GM12878 (cell line): ENCODE results near the gene UNC5B. TPM values are rescaled to one million over a fixed set of nuclear protein-coding genes. Genes with fewer than 3 reads are reported as not detected.

Experiments used
- ATAC-seq: fragments of 200-7000 bp; cut with Tn5 transposase; 3 replicates; pipeline ENCODE4 v1.9.1; 2020; ENCODE audit warnings: mild to moderate bottlenecking, moderate library complexity
- BruUV-seq: library from RNA; stranded (reverse); fragments of 400-500 nt; replicated peaks from 2 replicates; lab custom pipeline; 2021; lab: Mats Ljungman, UMichigan
- CTCF ChIA-PET: fragments of 300-600 bp; sonication (Branson Sonifier 250); formaldehyde crosslinking; extraction: SDS; loops from one replicate; lab custom pipeline; 2021; ENCODE audit warnings: inconsistent platforms; lab: Yijun Ruan, JAX
- POLR2A ChIA-PET: fragments of 350-600 bp; formaldehyde crosslinking; extraction: SDS; loops from one replicate; lab custom pipeline; 2021; ENCODE audit warnings: inconsistent platforms; lab: Charles Lee
- RAD21 ChIA-PET: fragments of 300-600 bp; sonication (Branson Sonifier 250); formaldehyde crosslinking; loops from one replicate; lab custom pipeline; 2023; ENCODE audit warnings: antibody characterized with exemption; ENCODE audit not compliant: unreplicated experiment; lab: Charles Lee
- SMC1A ChIA-PET: fragments of 300-600 bp; sonication (Branson Sonifier 250); formaldehyde crosslinking; loops from one replicate; lab custom pipeline; 2023; ENCODE audit not compliant: unreplicated experiment, uncharacterized antibody; lab: Charles Lee
- DNase-seq: peaks from one replicate; pipeline ENCODE4 v3.0.0-alpha.2; 2011; ENCODE audit warnings: low read depth, low spot score
- FAIRE-seq: peaks from 3 replicates; lab custom pipeline; 2011; peaks lifted over from hg19 to GRCh38; lab: Jason Lieb, UNC
- H2AFZ ChIP-seq: 2 replicates; pipeline ENCODE4 v1.6.0; 2011; ENCODE audit warnings: low read depth, low read length, control low read depth; ENCODE audit not compliant: control insufficient read depth
- H3K27ac ChIP-seq: 2 replicates; pipeline ENCODE4 v1.5.1; 2011; ENCODE audit warnings: control low read depth; ENCODE audit not compliant: control insufficient read depth, insufficient read depth
- H3K27me3 ChIP-seq, 2 experiments: replicated peaks in 1 of 2; 2 replicates each; pipeline versions ENCODE4 v1.6.0 to v1.6.1; 2011; ENCODE audit warnings: low read length in 1 of 2; ENCODE audit not compliant: control insufficient read depth in 2 of 2, insufficient read depth in 2 of 2
- H3K36me3 ChIP-seq, 2 experiments: 2 replicates each; pipeline ENCODE4 v1.5.1; 2011; ENCODE audit warnings: low read length in 1 of 2; ENCODE audit not compliant: control insufficient read depth in 2 of 2, insufficient read depth in 2 of 2
- H3K4me1 ChIP-seq: 2 replicates; pipeline ENCODE4 v1.6.1; 2011; ENCODE audit warnings: mild to moderate bottlenecking, low read length, moderate library complexity, mixed read lengths; ENCODE audit not compliant: control insufficient read depth, insufficient read depth
- H3K4me2 ChIP-seq: 2 replicates; pipeline ENCODE4 v1.6.0; 2011; ENCODE audit warnings: control low read depth; ENCODE audit not compliant: control insufficient read depth, insufficient read depth
- H3K4me3 ChIP-seq: fragments of 200-600 bp; sonication (generic); 2 replicates; pipeline ENCODE4 v1.5.1; 2016
- H3K79me2 ChIP-seq: 2 replicates; pipeline ENCODE4 v1.6.0; 2011; ENCODE audit warnings: low read length; ENCODE audit not compliant: control insufficient read depth, insufficient read depth
- H3K9ac ChIP-seq: 2 replicates; pipeline ENCODE4 v1.8.0; 2011; ENCODE audit warnings: low read length, control low read depth, mixed read lengths; ENCODE audit not compliant: control insufficient read depth, insufficient read depth
- H3K9me3 ChIP-seq: replicated peaks from 3 replicates; pipeline ENCODE4 v1.5.1; 2011; ENCODE audit warnings: mild to moderate bottlenecking, low read length; ENCODE audit not compliant: control insufficient read depth, insufficient read depth
- H4K20me1 ChIP-seq: 2 replicates; pipeline ENCODE4 v1.6.0; 2011; ENCODE audit not compliant: control insufficient read depth, insufficient read depth
- BCLAF1 ChIP-seq: fragments of 450-650 bp; IDR thresholded peaks from 2 replicates; pipeline ENCODE4 v1.6.1; 2017; ENCODE audit warnings: antibody characterized with exemption, mild to moderate bottlenecking, moderate library complexity
- BHLHE40 ChIP-seq, 2 experiments: fragments of 450-650 bp in 1 of 2; IDR thresholded peaks; 2 replicates each; pipeline ENCODE4 v1.6.1; 2011 to 2017; ENCODE audit warnings: low read depth in 2 of 2, borderline replicate concordance in 1 of 2, improper control_type of control experiment in 1 of 2, low read length in 1 of 2, mild to moderate bottlenecking in 1 of 2
- EGR1 ChIP-seq, 2 experiments: IDR thresholded peaks; 1 replicate in 1 of 2; 2 replicates in 1 of 2; pipeline ENCODE4 v1.6.1; 2011 to 2012; ENCODE audit warnings: low read depth in 2 of 2, low read length in 2 of 2, borderline replicate concordance in 1 of 2, mild to moderate bottlenecking in 1 of 2, moderate library complexity in 1 of 2
- FOS ChIP-seq: IDR thresholded peaks from 3 replicates; pipeline ENCODE4 v1.6.1; 2011; ENCODE audit warnings: borderline replicate concordance; ENCODE audit not compliant: insufficient read length; ENCODE audit errors: extremely low read depth
- HSF1 ChIP-seq: fragments of 150-350 bp; IDR thresholded peaks from 2 replicates; pipeline ENCODE4 v1.6.1; 2014; ENCODE audit warnings: mild to moderate bottlenecking, low read depth, low read length
- KAT2A ChIP-seq: conservative IDR thresholded peaks from 2 replicates; pipeline ENCODE4 v1.6.1; 2011; ENCODE audit warnings: low read depth, low read length; ENCODE audit not compliant: control insufficient read depth
- LARP7 ChIP-seq: fragments of 450-650 bp; IDR thresholded peaks from 2 replicates; pipeline ENCODE4 v1.6.1; 2017; ENCODE audit warnings: mild to moderate bottlenecking
- NFXL1 ChIP-seq: fragments of 450-650 bp; IDR thresholded peaks from 2 replicates; pipeline ENCODE4 v1.6.1; 2017; ENCODE audit warnings: antibody characterized with exemption, mild to moderate bottlenecking, borderline replicate concordance
- POLR2A ChIP-seq: IDR thresholded peaks from 2 replicates; pipeline ENCODE4 v1.6.1; 2011; ENCODE audit warnings: low read depth, mild to moderate bottlenecking, low read length
- SKIL ChIP-seq: fragments of 450-650 bp; IDR thresholded peaks from 2 replicates; pipeline ENCODE4 v1.6.1; 2017; ENCODE audit warnings: mild to moderate bottlenecking, low read depth, inconsistent platforms; ENCODE audit not compliant: poor library complexity, severe bottlenecking
- ZZZ3 ChIP-seq: IDR thresholded peaks from 2 replicates; pipeline ENCODE4 v1.6.1; 2011; ENCODE audit warnings: low read depth; ENCODE audit not compliant: control insufficient read depth, insufficient read length
- WGBS: methylation state at CpG from one replicate; pipeline ENCODE4 v1.1.6; 2016; ENCODE audit warnings: low lambda C conversion rate; ENCODE audit not compliant: insufficient replicate concordance, insufficient coverage; ENCODE audit errors: missing lambda C conversion rate; 5-methylcytosine and 5-hydroxymethylcytosine counted together
- in situ Hi-C: fragments of 300-500 bp; cut with MboI; formaldehyde crosslinking; loops from 9 replicates; pipeline ENCODE4 v1.14.3; 2018; ENCODE audit warnings: mixed read lengths
- intact Hi-C: fragments of 100-400 bp; cut with micrococcal nuclease; formaldehyde crosslinking; loops from one replicate; pipeline ENCODE4 v1.14.2; 2022; ENCODE audit not compliant: unreplicated experiment
- polyA plus RNA-seq, 11 experiments: library from polyadenylated mRNA; depleted of rRNA in 4 of 11; unstranded in 6 of 11; stranded (reverse) in 5 of 11; fragments of >200 nt; fragmentation: Nextera tagmentation in 4 of 11; fragmentation: Illumina TruSeq in 1 of 11; extraction: Ambion mirVana in 4 of 11; extraction: Trizol in 1 of 11; gene quantifications; 1 replicate in 1 of 11; 2 replicates in 10 of 11; pipeline versions ENCODE4 v1.2.1 to v1.2.3, GENCODE V29; 2011 to 2016; ENCODE audit warnings: inconsistent platforms in 2 of 11, missing spikeins in 2 of 11, low read depth in 1 of 11
- total RNA-seq, 4 experiments: library from RNA; depleted of rRNA in 3 of 4; stranded (reverse); fragments of >200 nt in 3 of 4; fragmentation: Illumina TruSeq in 1 of 4; extraction: Trizol in 1 of 4; gene quantifications; 2 replicates each; pipeline versions ENCODE4 v1.2.1 to v1.2.3, GENCODE V29; 2013 to 2021

Gene UNC5B
- total and polyA plus RNA-seq, 10 of the 15 experiments (the other 5 are each of a cell fraction or from before 2014, with no cell fraction given): 0.03 to 0.08 TPM; not detected in 8

GRCh38 chr10:71213761-71214440 is 1.5 kb downstream of the UNC5B start (continued):
- no peak for TF ChIP-seq FOS
- no peak for TF ChIP-seq BHLHE40 (IDR thresholded peaks at IDR 0.05; ENCODE audit: borderline replicate concordance in 1 of 2, low read depth in 2 of 2, low read length in 1 of 2)

- Histone ChIP-seq H3K9me3 (no peaks in the 10 kb centered on the region), H3K27me3 (peaks cover 17 to 18% of the 10 kb centered on the region in 2 experiments), H3K4me3 (no peak overlapping the region), H3K79me2 (no peaks in the 10 kb centered on the region), H3K4me2 (no peak overlapping the region), H3K4me1 (no peaks in the 10 kb centered on the region), H2AFZ (no peak overlapping the region), H3K27ac (no peak overlapping the region), H3K9ac (no peak overlapping the region), H3K36me3 (no peaks in the 10 kb centered on the region), H4K20me1 (no peaks in the 10 kb centered on the region)
- ChIA-PET POLR2A (no interaction called here), SMC1A (interaction anchor here (0.9 to 1.1 kb wide), 2 partner anchors 10 to 22 kb away, joined by 3 to 5 read pairs; no protein-coding TSS in a partner anchor), CTCF (no interaction called here), RAD21 (no interaction called here)
- ATAC-seq (no peak), DNase-seq (no peak), FAIRE-seq (no peak)
- no TSS peak for BruUV-seq
- in situ Hi-C loops: loop anchor here (5.0 kb wide), 1 partner anchor 293 kb away; no protein-coding TSS in a partner anchor
- intact Hi-C loops: no loop called here
- 26% methylated on average over 7 of the region's 7 CpGs for WGBS
- TF ChIP-seq NFXL1 (no peak), BCLAF1 (no peak), ZZZ3 (no peak), LARP7 (no peak), EGR1 (IDR thresholded peaks at IDR 0.05; ENCODE audit: borderline replicate concordance in 1 of 2, low read depth in 2 of 2, low read length in 2 of 2) (no peak), KAT2A (no peak), HSF1 (no peak), POLR2A (no peak), SKIL (no peak)
Measured at GRCh38 chr10:71214641-71215559, 2.5 kb downstream of the UNC5B start.
